GM12878 (cell line): ENCODE data around the gene MYO1H. TPM values are rescaled to one million over a fixed set of nuclear protein-coding genes. Genes with fewer than 3 reads are reported as not detected.

Experiments
- ATAC-seq: fragments of 200-7000 bp; cut with Tn5 transposase; 3 replicates; pipeline ENCODE4 v1.9.1; 2020; ENCODE audit warnings: mild to moderate bottlenecking, moderate library complexity
- BruUV-seq: library from RNA; stranded (reverse); fragments of 400-500 nt; replicated peaks from 2 replicates; lab custom pipeline; 2021; lab: Mats Ljungman, UMichigan
- CTCF ChIA-PET: fragments of 300-600 bp; sonication (Branson Sonifier 250); formaldehyde crosslinking; extraction: SDS; loops from one replicate; lab custom pipeline; 2021; ENCODE audit warnings: inconsistent platforms; lab: Yijun Ruan, JAX
- POLR2A ChIA-PET: fragments of 350-600 bp; formaldehyde crosslinking; extraction: SDS; loops from one replicate; lab custom pipeline; 2021; ENCODE audit warnings: inconsistent platforms; lab: Charles Lee
- RAD21 ChIA-PET: fragments of 300-600 bp; sonication (Branson Sonifier 250); formaldehyde crosslinking; loops from one replicate; lab custom pipeline; 2023; ENCODE audit warnings: antibody characterized with exemption; ENCODE audit not compliant: unreplicated experiment; lab: Charles Lee
- SMC1A ChIA-PET: fragments of 300-600 bp; sonication (Branson Sonifier 250); formaldehyde crosslinking; loops from one replicate; lab custom pipeline; 2023; ENCODE audit not compliant: unreplicated experiment, uncharacterized antibody; lab: Charles Lee
- DNase-seq: peaks from one replicate; pipeline ENCODE4 v3.0.0-alpha.2; 2011; ENCODE audit warnings: low read depth, low spot score
- FAIRE-seq: peaks from 3 replicates; lab custom pipeline; 2011; peaks lifted over from hg19 to GRCh38; lab: Jason Lieb, UNC
- H2AFZ ChIP-seq: 2 replicates; pipeline ENCODE4 v1.6.0; 2011; ENCODE audit warnings: low read depth, low read length, control low read depth; ENCODE audit not compliant: control insufficient read depth
- H3K27ac ChIP-seq: 2 replicates; pipeline ENCODE4 v1.5.1; 2011; ENCODE audit warnings: control low read depth; ENCODE audit not compliant: control insufficient read depth, insufficient read depth
- H3K27me3 ChIP-seq, 2 experiments: replicated peaks in 1 of 2; 2 replicates each; pipeline versions ENCODE4 v1.6.0 to v1.6.1; 2011; ENCODE audit warnings: low read length in 1 of 2; ENCODE audit not compliant: control insufficient read depth in 2 of 2, insufficient read depth in 2 of 2
- H3K36me3 ChIP-seq, 2 experiments: 2 replicates each; pipeline ENCODE4 v1.5.1; 2011; ENCODE audit warnings: low read length in 1 of 2; ENCODE audit not compliant: control insufficient read depth in 2 of 2, insufficient read depth in 2 of 2
- H3K4me1 ChIP-seq: 2 replicates; pipeline ENCODE4 v1.6.1; 2011; ENCODE audit warnings: mild to moderate bottlenecking, low read length, moderate library complexity, mixed read lengths; ENCODE audit not compliant: control insufficient read depth, insufficient read depth
- H3K4me2 ChIP-seq: 2 replicates; pipeline ENCODE4 v1.6.0; 2011; ENCODE audit warnings: control low read depth; ENCODE audit not compliant: control insufficient read depth, insufficient read depth
- H3K4me3 ChIP-seq: fragments of 200-600 bp; sonication (generic); 2 replicates; pipeline ENCODE4 v1.5.1; 2016
- H3K79me2 ChIP-seq: 2 replicates; pipeline ENCODE4 v1.6.0; 2011; ENCODE audit warnings: low read length; ENCODE audit not compliant: control insufficient read depth, insufficient read depth
- H3K9ac ChIP-seq: 2 replicates; pipeline ENCODE4 v1.8.0; 2011; ENCODE audit warnings: low read length, control low read depth, mixed read lengths; ENCODE audit not compliant: control insufficient read depth, insufficient read depth
- H3K9me3 ChIP-seq: replicated peaks from 3 replicates; pipeline ENCODE4 v1.5.1; 2011; ENCODE audit warnings: mild to moderate bottlenecking, low read length; ENCODE audit not compliant: control insufficient read depth, insufficient read depth
- H4K20me1 ChIP-seq: 2 replicates; pipeline ENCODE4 v1.6.0; 2011; ENCODE audit not compliant: control insufficient read depth, insufficient read depth
- BACH1 ChIP-seq: fragments of 450-650 bp; IDR thresholded peaks from 2 replicates; pipeline ENCODE4 v1.6.1; 2017; ENCODE audit warnings: mild to moderate bottlenecking, borderline replicate concordance
- ESRRA ChIP-seq: IDR thresholded peaks from 2 replicates; pipeline ENCODE4 v1.6.1; 2012; ENCODE audit warnings: mild to moderate bottlenecking, low read length, improper control_type of control experiment
- ETV6 ChIP-seq, 2 experiments: fragments of 450-650 bp in 1 of 2; IDR thresholded peaks in 1 of 2; conservative IDR thresholded peaks in 1 of 2; 2 replicates each; pipeline ENCODE4 v1.6.1; 2014; ENCODE audit warnings: antibody characterized with exemption in 1 of 2, borderline replicate concordance in 1 of 2, low read depth in 1 of 2, mild to moderate bottlenecking in 1 of 2, moderate library complexity in 1 of 2
- FOXM1 ChIP-seq: IDR thresholded peaks from 2 replicates; pipeline ENCODE4 v1.6.1; 2012; ENCODE audit warnings: low read depth, mild to moderate bottlenecking, inconsistent platforms, low read length, moderate library complexity
- NFXL1 ChIP-seq: fragments of 450-650 bp; IDR thresholded peaks from 2 replicates; pipeline ENCODE4 v1.6.1; 2017; ENCODE audit warnings: antibody characterized with exemption, mild to moderate bottlenecking, borderline replicate concordance
- NFYB ChIP-seq: IDR thresholded peaks from 2 replicates; pipeline ENCODE4 v1.6.1; 2011; ENCODE audit warnings: low read depth, mild to moderate bottlenecking, low read length, improper control_type of control experiment, moderate library complexity; ENCODE audit not compliant: insufficient read depth
- PKNOX1 ChIP-seq: fragments of 450-650 bp; IDR thresholded peaks from 2 replicates; pipeline ENCODE4 v1.6.1; 2016; ENCODE audit warnings: mild to moderate bottlenecking
- POLR2A ChIP-seq: IDR thresholded peaks from 2 replicates; pipeline ENCODE4 v1.6.1; 2011; ENCODE audit warnings: low read depth, mild to moderate bottlenecking, low read length
- SKIL ChIP-seq: fragments of 450-650 bp; IDR thresholded peaks from 2 replicates; pipeline ENCODE4 v1.6.1; 2017; ENCODE audit warnings: mild to moderate bottlenecking, low read depth, inconsistent platforms; ENCODE audit not compliant: poor library complexity, severe bottlenecking
- SMAD5 ChIP-seq: IDR thresholded peaks from 2 replicates; pipeline ENCODE4 v1.6.1; 2016; ENCODE audit warnings: antibody characterized with exemption, low read depth
- SPI1 ChIP-seq: IDR thresholded peaks from 2 replicates; pipeline ENCODE4 v1.6.1; 2011; ENCODE audit warnings: low read depth, mild to moderate bottlenecking, low read length, moderate library complexity, borderline replicate concordance; ENCODE audit not compliant: insufficient read depth
- SRF ChIP-seq, 2 experiments: IDR thresholded peaks; 2 replicates each; pipeline ENCODE4 v1.6.1; 2011; ENCODE audit warnings: low read depth in 2 of 2, low read length in 2 of 2, mild to moderate bottlenecking in 1 of 2, moderate library complexity in 1 of 2
- SUZ12 ChIP-seq: fragments of 200-600 bp; sonication (generic); IDR thresholded peaks from one replicate; pipeline ENCODE4 v1.6.1; 2018; ENCODE audit warnings: antibody characterized with exemption, mild to moderate bottlenecking; ENCODE audit not compliant: unreplicated experiment
- USF1 ChIP-seq: IDR thresholded peaks from 2 replicates; pipeline ENCODE4 v1.6.1; 2011; ENCODE audit warnings: borderline replicate concordance, low read depth, mild to moderate bottlenecking, moderate library complexity, mixed read lengths, low read length; ENCODE audit not compliant: insufficient read depth; ENCODE audit errors: extremely low read length
- YY1 ChIP-seq: IDR thresholded peaks from 2 replicates; pipeline ENCODE4 v1.6.1; 2011; ENCODE audit warnings: low read depth, mild to moderate bottlenecking, low read length
- ZBTB33 ChIP-seq: fragments of 450-650 bp; IDR thresholded peaks from 2 replicates; pipeline ENCODE4 v1.6.1; 2017; ENCODE audit warnings: mild to moderate bottlenecking
- ZNF384 ChIP-seq: IDR thresholded peaks from 2 replicates; pipeline ENCODE4 v1.6.1; 2012; ENCODE audit warnings: low read depth, mild to moderate bottlenecking, low read length, improper control_type of control experiment, borderline replicate concordance
- WGBS: methylation state at CpG from one replicate; pipeline ENCODE4 v1.1.6; 2016; ENCODE audit warnings: low lambda C conversion rate; ENCODE audit not compliant: insufficient replicate concordance, insufficient coverage; ENCODE audit errors: missing lambda C conversion rate; 5-methylcytosine and 5-hydroxymethylcytosine counted together
- in situ Hi-C: fragments of 300-500 bp; cut with MboI; formaldehyde crosslinking; loops from 9 replicates; pipeline ENCODE4 v1.14.3; 2018; ENCODE audit warnings: mixed read lengths
- intact Hi-C: fragments of 100-400 bp; cut with micrococcal nuclease; formaldehyde crosslinking; loops from one replicate; pipeline ENCODE4 v1.14.2; 2022; ENCODE audit not compliant: unreplicated experiment
- polyA plus RNA-seq, 11 experiments: library from polyadenylated mRNA; depleted of rRNA in 4 of 11; unstranded in 6 of 11; stranded (reverse) in 5 of 11; fragments of >200 nt; fragmentation: Nextera tagmentation in 4 of 11; fragmentation: Illumina TruSeq in 1 of 11; extraction: Ambion mirVana in 4 of 11; extraction: Trizol in 1 of 11; gene quantifications; 1 replicate in 1 of 11; 2 replicates in 10 of 11; pipeline versions ENCODE4 v1.2.1 to v1.2.3, GENCODE V29; 2011 to 2016; ENCODE audit warnings: inconsistent platforms in 2 of 11, missing spikeins in 2 of 11, low read depth in 1 of 11
- total RNA-seq, 4 experiments: library from RNA; depleted of rRNA in 3 of 4; stranded (reverse); fragments of >200 nt in 3 of 4; fragmentation: Illumina TruSeq in 1 of 4; extraction: Trizol in 1 of 4; gene quantifications; 2 replicates each; pipeline versions ENCODE4 v1.2.1 to v1.2.3, GENCODE V29; 2013 to 2021

Gene MYO1H
- total and polyA plus RNA-seq, 10 of the 15 experiments (the other 5 are each of a cell fraction or from before 2014, with no cell fraction given), result 0.05 TPM; not detected in 9

GRCh38 chr12:109458771-109459208, 111.1 kb downstream of the MYO1H start (continued):
- TF ChIP-seq ZBTB33, result no peak
- TF ChIP-seq, all 136 proteins: peak for 0

- peaks cover 3% of the 10 kb centered on the region; the same call in 1 of the 2 replicates for H3K4me1 ChIP-seq
- peaks cover 8 to 17% of the 10 kb centered on the region in 2 experiments for H3K36me3 ChIP-seq
- ChIA-PET RAD21 (no interaction called here), SMC1A (no interaction called here), POLR2A (no interaction called here), CTCF (interaction anchor here (1.1 kb wide), 1 partner anchor 12 kb away, joined by 3 read pairs; no protein-coding TSS in a partner anchor)
- no peaks in the 10 kb centered on the region for H4K20me1 ChIP-seq
- BruUV-seq, result no TSS peak
- ATAC-seq (no peak), FAIRE-seq (no peak), DNase-seq (no peak)
- H3K9ac ChIP-seq, result no peak overlapping the region
- H3K27me3 ChIP-seq, result no peaks in the 10 kb centered on the region
- intact Hi-C loops, result no loop called here
- H3K4me3 ChIP-seq, result no peak overlapping the region
- no peak overlapping the region for H3K27ac ChIP-seq
- no peak overlapping the region for H2AFZ ChIP-seq
- no peaks in the 10 kb centered on the region; the same call in none of the 2 replicates for H3K79me2 ChIP-seq
- in situ Hi-C loops, result no loop called here
- 75% methylated on average over 6 of the region's 6 CpGs for WGBS
- H3K9me3 ChIP-seq, result no peaks in the 10 kb centered on the region
- H3K4me2 ChIP-seq, result no peak overlapping the region
- TF ChIP-seq FOXM1, result no peak
- no peak for TF ChIP-seq SPI1
- no peak for TF ChIP-seq SUZ12
- TF ChIP-seq SKIL, result no peak
- TF ChIP-seq POLR2A, result no peak
- no peak for TF ChIP-seq ZNF384
- TF ChIP-seq ETV6 (conservative IDR thresholded peaks at IDR 0.05 in 1 of 2, IDR thresholded peaks at IDR 0.05 in 1 of 2; ENCODE audit: borderline replicate concordance in 1 of 2, low read depth in 1 of 2), result no peak
- TF ChIP-seq NFXL1, result no peak
- TF ChIP-seq SRF (IDR thresholded peaks at IDR 0.05; ENCODE audit: low read depth in 2 of 2, low read length in 2 of 2), result no peak
- no peak for TF ChIP-seq PKNOX1
- TF ChIP-seq ESRRA, result no peak
- no peak for TF ChIP-seq SMAD5
- no peak for TF ChIP-seq NFYB
- no peak for TF ChIP-seq USF1
- TF ChIP-seq BACH1, result no peak
- no peak for TF ChIP-seq YY1
Measured at GRCh38 chr12:109459247-109459646, 111.5 kb downstream of the MYO1H start.
